ENCODE data around the gene FAM219A.
"Not testable (repeated sequence)": the region's sequence is repeated elsewhere in the genome, so short reads cannot be mapped to it uniquely, and the experiment has no call there.

FAM219A gene

DNA sequence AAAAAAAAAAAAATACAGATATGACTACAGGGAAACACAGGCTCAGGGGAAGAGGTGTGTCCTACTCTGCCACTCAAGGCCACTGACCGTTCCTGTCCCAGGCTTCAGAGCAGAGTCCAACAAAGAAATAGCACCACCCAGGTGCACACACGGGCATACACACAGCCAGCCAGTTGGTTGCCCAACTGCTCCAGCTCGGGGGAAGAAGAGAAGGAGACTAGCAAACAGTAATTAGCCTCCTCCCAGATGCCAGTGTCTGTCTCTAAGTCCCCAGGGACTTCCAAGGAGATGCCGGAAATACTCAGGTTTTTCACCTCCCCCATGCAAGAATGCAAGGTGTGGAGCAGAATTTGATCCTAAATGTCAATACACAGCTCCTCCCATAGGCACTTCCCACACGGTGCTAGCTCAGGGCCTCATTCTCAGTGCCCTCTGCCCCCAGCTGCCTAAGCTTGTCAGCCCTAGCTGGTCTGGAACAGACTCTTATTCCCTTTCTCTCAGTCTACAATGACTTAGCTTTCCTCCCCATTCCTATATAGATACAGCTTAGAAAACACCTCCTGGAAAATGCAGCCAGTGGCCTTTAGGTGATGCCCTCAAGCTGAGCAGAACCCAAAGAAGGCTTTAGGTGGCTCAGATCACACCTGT is 83.3 kb downstream of the FAM219A start:
- DNase-seq = no peak

- DNase-seq = no peak
Observed at GRCh38 chr9:34374339-34374738, 84.0 kb downstream of the FAM219A start.

DNA sequence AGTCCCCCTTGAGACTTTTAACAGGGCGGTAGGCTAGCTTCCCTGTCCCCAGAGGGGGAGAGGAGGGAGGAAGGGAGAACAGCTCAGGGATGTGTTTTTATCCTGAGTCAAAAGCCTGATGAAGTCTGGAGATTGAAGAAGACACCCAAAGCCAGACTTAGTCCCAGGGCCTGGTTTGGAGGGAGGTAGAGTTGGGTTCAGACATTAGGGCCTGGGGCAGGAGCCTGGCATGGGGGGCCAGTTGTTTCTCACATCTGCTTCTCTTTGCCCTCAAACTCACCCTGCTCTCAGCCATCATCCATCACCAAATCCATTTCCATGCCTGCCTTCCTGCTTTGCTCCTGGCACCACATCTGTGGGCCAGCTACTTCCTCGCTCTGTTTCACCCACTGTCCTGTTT is 84.6 kb downstream of the FAM219A start:
- DNase-seq = no peak

GRCh38 chr9:34372467-34373011 is 85.8 kb downstream of the FAM219A start:
- no peak for DNase-seq

GRCh38 chr9:34371886-34372466 is 86.4 kb downstream of the FAM219A start:
- no peak for DNase-seq

GRCh38 chr9:34370970-34371880 is 87.1 kb downstream of the FAM219A start:
- DNase-seq = no peak

DNA sequence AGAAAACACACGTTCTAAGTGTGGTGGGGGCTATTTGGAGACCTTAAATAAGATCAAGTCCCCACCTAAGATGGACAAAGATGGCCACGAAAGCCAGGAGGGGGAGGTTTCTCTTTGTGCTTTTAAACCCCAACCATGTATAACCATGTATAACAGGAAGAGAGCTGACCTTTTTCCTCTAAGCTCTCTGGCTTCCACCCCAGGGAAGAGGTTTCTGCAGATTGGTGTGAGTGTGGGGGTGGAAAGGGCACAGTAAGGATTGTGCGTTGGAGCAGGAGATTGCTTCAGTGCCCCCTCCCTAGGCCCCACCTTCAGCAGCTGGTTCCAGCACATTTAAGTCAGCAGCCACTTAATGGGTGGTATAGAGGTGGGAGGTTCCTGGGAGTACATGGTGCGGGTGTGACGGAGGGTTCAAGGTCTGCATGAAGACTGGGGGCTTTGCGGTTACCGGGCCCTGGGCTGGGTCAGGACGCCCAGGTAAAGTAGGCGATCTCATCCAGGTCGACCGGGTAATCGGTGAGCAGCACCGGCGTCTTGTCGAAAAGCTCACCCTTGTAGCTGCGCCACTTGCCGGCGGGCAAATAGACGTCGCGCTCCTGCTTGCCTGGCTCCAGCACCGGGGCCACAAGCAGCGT is 87.9 kb downstream of the FAM219A start:
- DNase-seq = no peak

- DNase-seq = no peak
Observed at GRCh38 chr9:34369636-34370035, 88.7 kb downstream of the FAM219A start.

GRCh38 chr9:34368796-34369195 is 89.6 kb downstream of the FAM219A start:
- DNase-seq = not testable (repeated sequence)

DNA sequence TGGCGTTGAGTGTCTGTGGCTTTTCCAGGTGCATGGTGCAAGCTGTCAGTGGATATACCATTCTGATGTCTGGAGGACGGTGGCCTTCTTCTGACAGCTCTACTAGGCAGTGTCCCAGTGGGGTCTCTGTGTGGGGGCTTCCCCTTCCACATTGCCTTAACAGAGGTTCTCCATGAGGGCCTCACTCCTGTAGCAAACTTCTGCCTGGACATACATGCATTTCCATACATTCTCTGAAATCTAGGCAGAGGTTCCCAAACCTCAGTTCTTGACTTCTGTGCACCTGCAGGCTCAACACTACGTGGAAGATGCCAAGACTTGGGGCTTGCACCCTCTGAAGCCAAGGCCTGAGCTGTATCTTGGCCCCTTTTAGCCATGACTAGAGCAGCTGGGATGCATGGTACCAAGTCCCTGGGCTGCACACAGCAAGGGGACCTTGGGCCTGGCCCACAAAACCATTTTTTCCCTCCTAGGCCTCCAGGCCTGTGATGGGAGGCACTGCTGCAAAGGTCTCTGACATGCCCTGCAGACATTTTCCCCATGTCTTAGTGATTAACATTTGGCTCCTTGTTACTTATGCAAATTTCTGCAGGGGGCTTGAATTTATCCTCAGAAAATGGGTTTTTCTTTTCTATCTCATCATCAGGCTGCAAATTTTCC is 90.5 kb downstream of the FAM219A start:
- DNase-seq = not testable (repeated sequence)

- no peak for DNase-seq
Observed at GRCh38 chr9:34366365-34366764, 92.0 kb downstream of the FAM219A start.

DNA sequence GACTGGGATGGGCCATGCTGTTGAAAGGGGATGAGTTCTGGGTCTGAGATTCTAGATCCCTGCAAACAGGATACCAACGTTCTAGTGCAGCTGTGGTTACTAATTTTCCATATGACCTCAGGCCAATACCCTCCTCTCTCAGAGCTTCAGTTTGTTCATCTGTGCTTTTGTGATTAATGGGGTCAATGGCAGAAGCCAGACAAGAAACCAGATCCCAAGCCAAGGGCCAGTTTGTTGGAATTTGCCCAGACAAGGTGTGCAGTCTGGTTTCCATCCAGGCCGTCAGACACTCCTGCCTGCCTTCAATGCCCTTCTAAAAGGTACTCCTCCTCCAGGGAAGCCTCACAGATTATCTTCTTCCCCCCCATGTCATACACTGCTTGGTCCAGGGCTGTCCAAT is 93.1 kb downstream of the FAM219A start:
- DNase-seq = no peak

GRCh38 chr9:34363619-34364351 is 94.6 kb downstream of the FAM219A start:
- DNase-seq = peak; percentile 77

- DNase-seq = no peak
Observed at GRCh38 chr9:34362614-34363214, 95.7 kb downstream of the FAM219A start.

DNA sequence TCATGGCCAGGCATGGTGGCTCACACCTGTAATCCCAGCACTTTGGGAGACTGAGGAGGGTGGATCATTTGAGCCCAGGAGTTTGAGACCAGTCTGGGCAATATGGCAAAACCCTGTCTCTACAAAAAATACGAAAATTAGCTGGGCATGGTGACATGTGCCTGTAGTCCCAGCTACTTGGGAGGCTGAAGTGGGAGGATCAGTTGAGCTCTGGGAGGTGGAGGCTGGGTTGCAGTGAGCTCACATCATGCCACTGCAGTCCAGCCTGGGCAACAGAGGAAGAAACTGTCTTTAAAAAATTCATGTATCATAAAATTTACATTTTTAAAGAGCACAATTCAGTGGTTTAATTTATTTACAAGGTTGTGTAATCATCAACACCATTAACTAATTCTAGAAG is 105.4 kb downstream of the FAM219A start:
- DNase-seq = not testable (repeated sequence)

DNA sequence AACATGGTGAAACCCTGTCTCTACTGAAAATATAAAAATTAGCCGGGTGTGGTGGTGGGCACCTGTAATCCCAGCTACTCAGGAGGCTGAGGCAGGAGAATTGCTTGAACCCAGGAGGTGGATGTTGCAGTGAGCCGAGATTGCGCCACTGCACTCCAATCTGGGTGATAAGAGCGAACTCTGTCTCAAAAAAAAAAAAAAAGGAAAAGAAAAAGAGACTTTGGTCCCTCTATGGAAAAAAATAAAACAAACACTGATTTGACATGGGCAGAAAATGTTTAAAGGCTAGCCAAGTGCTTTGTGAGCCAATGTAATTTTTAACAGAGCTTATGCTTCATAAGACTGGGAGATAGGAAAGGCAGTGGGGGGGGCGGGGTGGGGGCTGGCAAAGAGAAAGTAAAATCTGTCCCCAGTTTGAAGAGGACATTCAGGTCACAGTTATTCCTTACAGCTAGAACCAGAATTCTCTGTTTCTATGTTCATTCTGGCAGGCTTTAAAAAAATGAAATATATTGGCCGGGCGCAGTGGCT is 106.2 kb downstream of the FAM219A start:
- DNase-seq = not testable (repeated sequence)

- no peak for DNase-seq
Observed at GRCh38 chr9:34349324-34349723, 109.0 kb downstream of the FAM219A start.
